Testis (tissue), 2 donors: Measurements from ENCODE around the gene SIPA1L3.

Experiments
- POLR2A ChIP-seq: fragments of 450-650 bp; IDR thresholded peaks from one replicate; pipeline ENCODE4 v1.6.1; 2017; ENCODE audit warnings: antibody characterized with exemption, mild to moderate bottlenecking, moderate library complexity
- TF ChIP-seq, protein P1 (sequence below), 3 experiments: fragments of 450-650 bp in 2 of 3; fragments of 200-600 bp in 1 of 3; sonication (generic) in 1 of 3; IDR thresholded peaks; one replicate each; pipeline ENCODE4 v1.5.1; 2016 to 2019; ENCODE audit warnings: antibody characterized with exemption in 3 of 3, mild to moderate bottlenecking in 2 of 3, moderate library complexity in 1 of 3

GRCh38 chr19:38165335-38165734 lies 258.3 kb downstream of the SIPA1L3 start:
- no peak for TF ChIP-seq POLR2A
- TF ChIP-seq, protein P1, sequence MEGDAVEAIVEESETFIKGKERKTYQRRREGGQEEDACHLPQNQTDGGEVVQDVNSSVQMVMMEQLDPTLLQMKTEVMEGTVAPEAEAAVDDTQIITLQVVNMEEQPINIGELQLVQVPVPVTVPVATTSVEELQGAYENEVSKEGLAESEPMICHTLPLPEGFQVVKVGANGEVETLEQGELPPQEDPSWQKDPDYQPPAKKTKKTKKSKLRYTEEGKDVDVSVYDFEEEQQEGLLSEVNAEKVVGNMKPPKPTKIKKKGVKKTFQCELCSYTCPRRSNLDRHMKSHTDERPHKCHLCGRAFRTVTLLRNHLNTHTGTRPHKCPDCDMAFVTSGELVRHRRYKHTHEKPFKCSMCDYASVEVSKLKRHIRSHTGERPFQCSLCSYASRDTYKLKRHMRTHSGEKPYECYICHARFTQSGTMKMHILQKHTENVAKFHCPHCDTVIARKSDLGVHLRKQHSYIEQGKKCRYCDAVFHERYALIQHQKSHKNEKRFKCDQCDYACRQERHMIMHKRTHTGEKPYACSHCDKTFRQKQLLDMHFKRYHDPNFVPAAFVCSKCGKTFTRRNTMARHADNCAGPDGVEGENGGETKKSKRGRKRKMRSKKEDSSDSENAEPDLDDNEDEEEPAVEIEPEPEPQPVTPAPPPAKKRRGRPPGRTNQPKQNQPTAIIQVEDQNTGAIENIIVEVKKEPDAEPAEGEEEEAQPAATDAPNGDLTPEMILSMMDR (IDR thresholded peaks at IDR 0.05), result no peak
